Measurements from ENCODE around the gene HES3. TPM values are rescaled to one million over a fixed set of nuclear protein-coding genes. Genes with fewer than 3 reads are reported as not detected.

HES3 gene
- polyA plus RNA-seq, 1 experiment: not detected

DNA sequence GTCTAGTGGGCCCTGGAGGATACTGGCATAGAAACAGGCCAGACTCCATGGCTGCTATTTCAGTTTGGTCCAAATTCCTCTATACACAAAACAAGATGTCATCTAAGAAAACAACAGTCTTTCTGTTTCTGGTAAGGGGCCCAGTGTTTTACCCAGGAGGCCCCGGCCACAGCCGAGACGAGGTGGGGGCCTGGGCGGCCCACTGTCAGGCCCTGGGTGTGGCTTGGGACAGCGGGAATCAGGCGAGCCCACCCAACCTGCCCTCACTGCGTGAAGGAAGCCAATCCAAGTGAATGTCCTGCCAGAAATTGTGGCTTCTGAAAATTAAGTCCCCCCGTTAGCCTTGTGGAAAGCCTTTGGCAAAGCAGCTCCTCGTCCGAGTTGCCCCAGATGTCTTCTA lies 48.1 kb downstream of the HES3 start:
- POLR2A ChIA-PET: no interaction called here
- Histone ChIP-seq H3K36me3 (ENCODE audit: control insufficient read depth, insufficient read depth, low read length) (no peaks in the 10 kb centered on the region; the same call in none of the 2 replicates), H3K4me3 (ENCODE audit: low read depth, low read length) (no peak overlapping the region), H3K27me3 (ENCODE audit: control insufficient read depth, insufficient read depth, low read length) (no peaks in the 10 kb centered on the region)
- no peak for DNase-seq (ENCODE audit: low read depth)
- TF ChIP-seq, protein P1, sequence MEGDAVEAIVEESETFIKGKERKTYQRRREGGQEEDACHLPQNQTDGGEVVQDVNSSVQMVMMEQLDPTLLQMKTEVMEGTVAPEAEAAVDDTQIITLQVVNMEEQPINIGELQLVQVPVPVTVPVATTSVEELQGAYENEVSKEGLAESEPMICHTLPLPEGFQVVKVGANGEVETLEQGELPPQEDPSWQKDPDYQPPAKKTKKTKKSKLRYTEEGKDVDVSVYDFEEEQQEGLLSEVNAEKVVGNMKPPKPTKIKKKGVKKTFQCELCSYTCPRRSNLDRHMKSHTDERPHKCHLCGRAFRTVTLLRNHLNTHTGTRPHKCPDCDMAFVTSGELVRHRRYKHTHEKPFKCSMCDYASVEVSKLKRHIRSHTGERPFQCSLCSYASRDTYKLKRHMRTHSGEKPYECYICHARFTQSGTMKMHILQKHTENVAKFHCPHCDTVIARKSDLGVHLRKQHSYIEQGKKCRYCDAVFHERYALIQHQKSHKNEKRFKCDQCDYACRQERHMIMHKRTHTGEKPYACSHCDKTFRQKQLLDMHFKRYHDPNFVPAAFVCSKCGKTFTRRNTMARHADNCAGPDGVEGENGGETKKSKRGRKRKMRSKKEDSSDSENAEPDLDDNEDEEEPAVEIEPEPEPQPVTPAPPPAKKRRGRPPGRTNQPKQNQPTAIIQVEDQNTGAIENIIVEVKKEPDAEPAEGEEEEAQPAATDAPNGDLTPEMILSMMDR (IDR thresholded peaks at IDR 0.05; ENCODE audit: insufficient read depth, low read depth, low read length): no peak
- CTCF ChIA-PET: no interaction called here

DNA sequence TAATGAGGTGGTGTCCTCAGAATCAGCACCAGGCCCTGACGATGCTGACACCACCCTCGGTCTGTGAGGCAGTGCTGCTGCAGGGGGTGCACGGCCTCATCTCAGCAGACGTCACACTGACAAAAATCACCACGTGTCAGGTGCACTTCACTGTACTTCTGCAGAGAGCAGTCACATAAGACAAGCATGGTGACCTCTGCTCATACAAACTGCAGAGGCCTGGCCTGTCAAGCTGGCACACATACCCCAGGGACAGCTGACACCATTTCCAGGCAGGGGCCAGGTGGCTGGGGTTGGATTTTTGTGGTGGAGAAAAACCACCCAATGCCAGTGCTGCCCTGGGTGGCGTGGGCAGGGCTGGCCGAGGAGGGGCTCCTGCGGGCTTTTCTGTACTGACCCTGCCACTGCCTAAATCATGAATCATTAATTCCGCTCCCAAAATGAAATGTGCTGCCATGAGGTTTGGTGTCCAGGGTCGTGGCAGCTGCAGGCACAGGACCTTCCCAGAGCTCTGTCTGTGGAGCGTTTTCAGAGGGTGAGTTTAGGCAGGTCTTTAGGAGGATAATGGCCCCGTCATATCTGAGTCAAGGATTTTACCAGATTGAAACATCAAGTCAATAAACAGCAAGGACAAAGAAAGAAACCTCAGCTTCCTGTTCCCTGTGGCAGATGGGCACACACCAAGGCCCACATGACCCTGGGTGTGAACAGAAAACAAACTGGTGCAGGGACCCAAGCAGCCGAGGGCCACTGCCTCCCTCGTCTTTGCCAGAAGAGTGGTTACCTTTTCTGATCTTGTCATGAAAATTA lies 50.3 kb downstream of the HES3 start:
- Histone ChIP-seq H3K4me3 (ENCODE audit: low read depth, low read length) (no peak overlapping the region), H3K27me3 (ENCODE audit: control insufficient read depth, insufficient read depth, low read length) (no peaks in the 10 kb centered on the region), H3K36me3 (ENCODE audit: control insufficient read depth, insufficient read depth, low read length) (no peaks in the 10 kb centered on the region; the same call in 1 of the 2 replicates)
- no peak for DNase-seq (ENCODE audit: low read depth)
- POLR2A ChIA-PET: no interaction called here
- CTCF ChIA-PET: no interaction called here
- TF ChIP-seq, protein P1 (IDR thresholded peaks at IDR 0.05; ENCODE audit: insufficient read depth, low read depth, low read length): no peak

DNA sequence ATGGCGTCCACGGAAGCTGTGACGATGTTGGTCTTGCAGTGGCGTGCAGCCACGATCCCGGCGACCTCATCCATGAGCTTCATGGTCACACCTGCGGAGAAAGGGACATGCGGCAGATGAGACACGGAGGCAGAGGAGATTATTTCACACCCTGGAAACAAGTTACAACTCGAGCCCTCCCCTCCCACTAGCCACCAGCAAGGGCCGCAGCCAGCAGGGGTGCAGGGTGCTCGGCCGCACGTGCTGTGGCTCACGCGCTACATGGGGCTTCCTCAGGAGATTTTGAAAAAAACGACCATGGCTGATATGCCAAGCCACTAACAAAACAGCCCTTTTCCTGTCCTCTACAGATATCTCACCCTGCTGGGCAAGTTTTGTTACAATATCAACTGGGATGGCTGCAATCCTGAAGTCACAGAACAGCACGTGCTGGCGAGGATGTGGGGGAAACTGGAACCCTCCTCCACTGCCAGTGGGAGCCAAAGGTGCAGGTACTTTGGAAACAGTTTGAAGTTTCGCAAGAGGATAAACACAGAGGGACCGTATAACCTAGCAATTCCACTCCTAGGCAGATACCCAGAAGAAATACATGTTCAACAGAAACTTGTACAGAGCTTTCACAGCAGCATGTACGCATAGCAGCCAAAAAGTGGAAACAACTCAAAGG lies 51.0 kb downstream of the HES3 start:
- Histone ChIP-seq H3K4me3 (ENCODE audit: low read depth, low read length) (no peak overlapping the region), H3K27me3 (ENCODE audit: control insufficient read depth, insufficient read depth, low read length) (no peaks in the 10 kb centered on the region), H3K36me3 (ENCODE audit: control insufficient read depth, insufficient read depth, low read length) (no peaks in the 10 kb centered on the region; the same call in 1 of the 2 replicates)
- TF ChIP-seq, protein P1 (IDR thresholded peaks at IDR 0.05; ENCODE audit: insufficient read depth, low read depth, low read length): no peak
- CTCF ChIA-PET: no interaction called here
- POLR2A ChIA-PET: no interaction called here
- no peak for DNase-seq (ENCODE audit: low read depth)

Other genes with a start within 250 kb of the HES3 start
- gene KCNAB2, start 198.3 kb upstream of the HES3 start, polyA plus RNA-seq (2011; rRNA removed): 6.7 and 10.3 TPM in 2 replicates
- gene CHD5, start 63.9 kb upstream of the HES3 start, polyA plus RNA-seq (2011; rRNA removed): 0.01 and 0.04 TPM in 2 replicates
- gene RPL22, start 44.6 kb upstream of the HES3 start, polyA plus RNA-seq (2011; rRNA removed): 76.9 and 216 TPM in 2 replicates
- gene RNF207, start 38.1 kb upstream of the HES3 start, polyA plus RNA-seq (2011; rRNA removed): 12.0 and 17.9 TPM in 2 replicates
- gene ICMT, start 8.2 kb upstream of the HES3 start, polyA plus RNA-seq (2011; rRNA removed): 86.2 and 91.5 TPM in 2 replicates
- gene GPR153, start 16.9 kb downstream of the HES3 start, polyA plus RNA-seq (2011; rRNA removed): 6.3 and 9.0 TPM in 2 replicates
- gene ACOT7, start 149.6 kb downstream of the HES3 start, polyA plus RNA-seq (2011; rRNA removed): 68.1 and 157 TPM in 2 replicates
- not detected in 2 replicates for gene HES2, start 175.7 kb downstream of the HES3 start, polyA plus RNA-seq (2011; rRNA removed)
- not detected in 2 replicates for gene ESPN, start 180.6 kb downstream of the HES3 start, polyA plus RNA-seq (2011; rRNA removed)
- gene TNFRSF25, start 222.0 kb downstream of the HES3 start, polyA plus RNA-seq (2011; rRNA removed): 2.3 and 3.3 TPM in 2 replicates
- gene PLEKHG5, start 247.5 kb downstream of the HES3 start, polyA plus RNA-seq (2011; rRNA removed): 3.2 and 4.3 TPM in 2 replicates